ENCODE results near the gene ATF7. TPM values are rescaled to one million over a fixed set of nuclear protein-coding genes. Genes with fewer than 3 reads are reported as not detected.
A peak's percentile ranks its signal among the peaks of the same experiment; 100 is the strongest.

ATF7 gene
- polyA plus RNA-seq, 3 donors, result 21.7 to 27.9 (median 24.4) TPM

DNA sequence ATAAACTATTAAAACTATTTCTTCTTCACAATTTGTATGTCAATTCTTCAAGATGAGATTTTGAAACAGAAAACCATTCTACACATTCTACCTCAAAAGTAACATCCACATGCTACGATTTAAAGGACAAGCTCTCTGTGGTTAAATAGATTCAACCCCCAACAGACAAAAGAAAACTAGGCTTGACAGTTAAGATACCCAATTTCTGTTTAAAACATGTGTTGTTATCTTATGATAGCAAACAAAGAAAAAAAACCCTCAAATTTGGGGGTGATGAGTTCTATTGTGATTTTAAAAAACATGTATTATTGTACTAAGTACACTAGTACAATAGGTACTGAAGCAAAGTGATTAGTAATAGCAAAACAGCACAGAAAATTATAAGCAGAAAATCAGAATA is 33.8 kb downstream of the ATF7 start:
- no peak for DNase-seq
- peaks cover 13 to 16% of the 10 kb centered on the region in 2 donors for H3K36me3 Mint-ChIP-seq
- no peak overlapping the region for H2AFZ ChIP-seq (ENCODE audit: insufficient read depth, low read depth, low read length, poor library complexity, severe bottlenecking)
- no peaks in the 10 kb centered on the region for H3K27me3 Mint-ChIP-seq (ENCODE audit: low read depth in 3 of 3)
- peaks cover 13% of the 10 kb centered on the region for H3K4me1 Mint-ChIP-seq
- no peaks in the 10 kb centered on the region for H3K4me1 ChIP-seq (ENCODE audit: control insufficient read depth in 1 of 2, insufficient read depth in 2 of 2, low read length in 2 of 2)
- no peak overlapping the region for H3K4me2 ChIP-seq (replicated peaks; ENCODE audit: extremely low read depth, low read length, poor library complexity, severe bottlenecking)
- H3K36me3 ChIP-seq (replicated peaks in 1 of 2; ENCODE audit: control insufficient read depth in 1 of 2, insufficient read depth in 2 of 2, low read length in 2 of 2), result peaks cover 6 to 30% of the 10 kb centered on the region in 2 donors
- H3K27ac ChIP-seq (ENCODE audit: low read depth in 1 of 2, low read length in 2 of 2), result no peak overlapping the region
- H3K79me2 ChIP-seq (ENCODE audit: insufficient read depth, low read length), result peaks cover 92% of the 10 kb centered on the region
- no peak overlapping the region for H3K4me3 Mint-ChIP-seq
- no peaks in the 10 kb centered on the region for H3K27me3 ChIP-seq (ENCODE audit: control insufficient read depth in 2 of 2, insufficient read depth in 2 of 2, low read length in 2 of 2)
- intact Hi-C loops (cut with micrococcal nuclease), result no loop called here
- H3K4me3 ChIP-seq (replicated peaks in 1 of 3; ENCODE audit: low read depth in 2 of 3, low read length in 3 of 3), result no peak overlapping the region
- H3K27ac Mint-ChIP-seq, result no peak overlapping the region
- WGBS (ENCODE audit: insufficient coverage), result no CpG with 5 or more reads among the region's 1 CpG
- TF ChIP-seq, protein P1, sequence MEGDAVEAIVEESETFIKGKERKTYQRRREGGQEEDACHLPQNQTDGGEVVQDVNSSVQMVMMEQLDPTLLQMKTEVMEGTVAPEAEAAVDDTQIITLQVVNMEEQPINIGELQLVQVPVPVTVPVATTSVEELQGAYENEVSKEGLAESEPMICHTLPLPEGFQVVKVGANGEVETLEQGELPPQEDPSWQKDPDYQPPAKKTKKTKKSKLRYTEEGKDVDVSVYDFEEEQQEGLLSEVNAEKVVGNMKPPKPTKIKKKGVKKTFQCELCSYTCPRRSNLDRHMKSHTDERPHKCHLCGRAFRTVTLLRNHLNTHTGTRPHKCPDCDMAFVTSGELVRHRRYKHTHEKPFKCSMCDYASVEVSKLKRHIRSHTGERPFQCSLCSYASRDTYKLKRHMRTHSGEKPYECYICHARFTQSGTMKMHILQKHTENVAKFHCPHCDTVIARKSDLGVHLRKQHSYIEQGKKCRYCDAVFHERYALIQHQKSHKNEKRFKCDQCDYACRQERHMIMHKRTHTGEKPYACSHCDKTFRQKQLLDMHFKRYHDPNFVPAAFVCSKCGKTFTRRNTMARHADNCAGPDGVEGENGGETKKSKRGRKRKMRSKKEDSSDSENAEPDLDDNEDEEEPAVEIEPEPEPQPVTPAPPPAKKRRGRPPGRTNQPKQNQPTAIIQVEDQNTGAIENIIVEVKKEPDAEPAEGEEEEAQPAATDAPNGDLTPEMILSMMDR (IDR thresholded peaks at IDR 0.05), result no peak
- H4K20me1 ChIP-seq (ENCODE audit: insufficient read depth, low read length), result peaks cover 85% of the 10 kb centered on the region
- no peak overlapping the region for H3K9ac ChIP-seq (ENCODE audit: insufficient read depth, low read length, poor library complexity, severe bottlenecking)
- H3K9me3 ChIP-seq (replicated peaks in 1 of 2; ENCODE audit: control insufficient read depth in 1 of 2, insufficient read depth in 1 of 2, low read length in 2 of 2), result no peaks in the 10 kb centered on the region
- no peaks in the 10 kb centered on the region for H3K9me3 Mint-ChIP-seq

- peaks cover 13% of the 10 kb centered on the region for H3K4me1 Mint-ChIP-seq
- Histone ChIP-seq H3K79me2 (ENCODE audit: insufficient read depth, low read length) (peaks cover 89% of the 10 kb centered on the region), H3K9me3 (replicated peaks in 1 of 2; ENCODE audit: control insufficient read depth in 1 of 2, insufficient read depth in 1 of 2, low read length in 2 of 2) (no peaks in the 10 kb centered on the region), H3K36me3 (replicated peaks in 1 of 2; ENCODE audit: control insufficient read depth in 1 of 2, insufficient read depth in 2 of 2, low read length in 2 of 2) (peaks cover 8 to 33% of the 10 kb centered on the region in 2 donors), H3K27me3 (ENCODE audit: control insufficient read depth in 2 of 2, insufficient read depth in 2 of 2, low read length in 2 of 2) (no peaks in the 10 kb centered on the region), H3K9ac (ENCODE audit: insufficient read depth, low read length, poor library complexity, severe bottlenecking) (no peak overlapping the region), H3K27ac (ENCODE audit: low read depth in 1 of 2, low read length in 2 of 2) (peak overlapping the region in 1 of 2 donors; percentile 62), H4K20me1 (ENCODE audit: insufficient read depth, low read length) (peaks cover 86% of the 10 kb centered on the region), H3K4me1 (ENCODE audit: control insufficient read depth in 1 of 2, insufficient read depth in 2 of 2, low read length in 2 of 2) (no peaks in the 10 kb centered on the region), H2AFZ (ENCODE audit: insufficient read depth, low read depth, low read length, poor library complexity, severe bottlenecking) (no peak overlapping the region), H3K4me3 (replicated peaks in 1 of 3; ENCODE audit: low read depth in 2 of 3, low read length in 3 of 3) (no peak overlapping the region), H3K4me2 (replicated peaks; ENCODE audit: extremely low read depth, low read length, poor library complexity, severe bottlenecking) (no peak overlapping the region)
- intact Hi-C loops (cut with micrococcal nuclease), result no loop called here
- H3K36me3 Mint-ChIP-seq, result peaks cover 10 to 25% of the 10 kb centered on the region in 2 donors
- peak overlapping the region in 1 of 7 donors; percentile 23 for H3K27ac Mint-ChIP-seq
- DNase-seq, result no peak
- H3K4me3 Mint-ChIP-seq, result no peak overlapping the region
- 91% methylated on average over 6 of the region's 6 CpGs for WGBS (ENCODE audit: insufficient coverage)
- no peaks in the 10 kb centered on the region for H3K27me3 Mint-ChIP-seq (ENCODE audit: low read depth in 3 of 3)
- TF ChIP-seq, protein P1 (IDR thresholded peaks at IDR 0.05), result no peak
- H3K9me3 Mint-ChIP-seq, result no peaks in the 10 kb centered on the region
Observed at GRCh38 chr12:53591301-53592206, 34.6 kb downstream of the ATF7 start.

All from CD14-positive monocyte (primary cell).